Measurements from ENCODE around the gene SLC6A19.
"Not testable (repeated sequence)": the region's sequence is repeated elsewhere in the genome, so short reads cannot be mapped to it uniquely, and the experiment has no call there.

The SLC6A19 gene

GRCh38 chr5:1259806-1260480, 58.5 kb downstream of the SLC6A19 start:
- Histone ChIP-seq H3K27me3 (ENCODE audit: control insufficient read depth in 1 of 2, insufficient read depth in 2 of 2, low read length in 2 of 2) (no peaks in the 10 kb centered on the region), H3K4me3 (ENCODE audit: low read length in 2 of 2) (no peak overlapping the region), H3K9ac (ENCODE audit: low read length in 2 of 2) (no peak overlapping the region), H3K27ac (ENCODE audit: low read length) (no peak overlapping the region), H3K9me3 (ENCODE audit: control insufficient read depth in 2 of 2, low read length in 2 of 2) (peaks cover 5 to 32% of the 10 kb centered on the region in 2 donors), H3K36me3 (ENCODE audit: control insufficient read depth in 2 of 2, insufficient read depth in 2 of 2, low read length in 2 of 2) (no peaks in the 10 kb centered on the region), H3K4me1 (ENCODE audit: control insufficient read depth, insufficient read depth, low read length) (no peaks in the 10 kb centered on the region)

GRCh38 chr5:1261643-1262042, 60.2 kb downstream of the SLC6A19 start:
- no peaks in the 10 kb centered on the region for H3K36me3 ChIP-seq (ENCODE audit: control insufficient read depth in 2 of 2, insufficient read depth in 2 of 2, low read length in 2 of 2)
- no peak overlapping the region for H3K27ac ChIP-seq (ENCODE audit: low read length)
- no peak overlapping the region for H3K4me3 ChIP-seq (ENCODE audit: low read length in 2 of 2)
- no peaks in the 10 kb centered on the region for H3K27me3 ChIP-seq (ENCODE audit: control insufficient read depth in 1 of 2, insufficient read depth in 2 of 2, low read length in 2 of 2)
- H3K9me3 ChIP-seq (ENCODE audit: control insufficient read depth in 2 of 2, low read length in 2 of 2), result peaks cover 5 to 32% of the 10 kb centered on the region in 2 donors
- H3K9ac ChIP-seq (ENCODE audit: low read length in 2 of 2), result no peak overlapping the region
- H3K4me1 ChIP-seq (ENCODE audit: control insufficient read depth, insufficient read depth, low read length), result no peaks in the 10 kb centered on the region

- H3K27ac ChIP-seq (ENCODE audit: low read length), result no peak overlapping the region
- peaks cover 5 to 30% of the 10 kb centered on the region in 2 donors for H3K9me3 ChIP-seq (ENCODE audit: control insufficient read depth in 2 of 2, low read length in 2 of 2)
- no peaks in the 10 kb centered on the region for H3K36me3 ChIP-seq (ENCODE audit: control insufficient read depth in 2 of 2, insufficient read depth in 2 of 2, low read length in 2 of 2)
- H3K27me3 ChIP-seq (ENCODE audit: control insufficient read depth in 1 of 2, insufficient read depth in 2 of 2, low read length in 2 of 2), result no peaks in the 10 kb centered on the region
- H3K4me3 ChIP-seq (ENCODE audit: low read length in 2 of 2), result no peak overlapping the region
- H3K4me1 ChIP-seq (ENCODE audit: control insufficient read depth, insufficient read depth, low read length), result no peaks in the 10 kb centered on the region
- H3K9ac ChIP-seq (ENCODE audit: low read length in 2 of 2), result no peak overlapping the region
Observed at GRCh38 chr5:1262381-1262780, 61.0 kb downstream of the SLC6A19 start.

DNA sequence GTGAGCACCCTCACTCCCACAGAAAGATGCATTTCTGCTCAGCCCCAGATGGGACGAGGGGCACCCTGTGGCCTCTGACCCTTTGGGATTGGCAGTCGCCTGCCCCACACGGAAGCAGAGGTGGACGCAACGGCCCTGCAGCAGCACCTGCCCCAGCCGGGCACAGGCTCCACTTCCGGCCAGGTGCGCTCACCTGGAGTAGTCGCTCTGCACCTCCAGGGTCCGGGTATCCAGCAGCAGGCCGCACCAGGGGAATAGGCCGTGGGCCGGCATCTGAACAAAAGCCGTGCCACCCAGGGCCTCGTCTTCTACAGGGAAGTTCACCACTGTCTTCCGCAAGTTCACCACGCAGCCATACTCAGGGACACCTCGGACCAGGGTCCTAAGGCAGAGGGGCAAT, 62.8 kb downstream of the SLC6A19 start:
- Histone ChIP-seq H3K4me3 (ENCODE audit: low read length in 2 of 2) (no peak overlapping the region), H3K36me3 (ENCODE audit: control insufficient read depth in 2 of 2, insufficient read depth in 2 of 2, low read length in 2 of 2) (no peaks in the 10 kb centered on the region), H3K9me3 (ENCODE audit: control insufficient read depth in 2 of 2, low read length in 2 of 2) (peaks cover 5 to 29% of the 10 kb centered on the region in 2 donors), H3K27ac (ENCODE audit: low read length) (no peak overlapping the region), H3K9ac (ENCODE audit: low read length in 2 of 2) (no peak overlapping the region), H3K27me3 (ENCODE audit: control insufficient read depth in 1 of 2, insufficient read depth in 2 of 2, low read length in 2 of 2) (no peaks in the 10 kb centered on the region), H3K4me1 (ENCODE audit: control insufficient read depth, insufficient read depth, low read length) (no peaks in the 10 kb centered on the region)

DNA sequence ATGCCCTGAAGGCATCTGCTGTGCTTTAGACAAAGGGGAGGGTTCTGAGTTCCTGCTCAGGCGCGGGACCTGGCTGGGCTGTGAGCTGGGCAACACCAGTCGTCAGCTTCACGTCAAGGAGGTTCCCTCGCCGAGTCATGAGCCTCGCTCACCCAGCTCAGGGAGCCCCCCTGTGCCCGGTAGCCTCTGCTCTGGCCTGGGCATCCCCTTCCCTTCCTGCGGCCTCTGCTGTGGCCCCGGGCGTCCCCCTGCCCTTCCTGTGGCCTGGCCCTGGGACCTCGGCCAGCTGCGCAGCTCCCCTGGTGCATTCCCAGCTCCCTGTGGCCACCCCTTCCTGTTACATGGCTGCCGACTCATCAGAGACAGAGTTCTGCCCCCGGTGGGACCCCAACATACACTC, 63.6 kb downstream of the SLC6A19 start:
- Histone ChIP-seq H3K4me1 (ENCODE audit: control insufficient read depth, insufficient read depth, low read length) (no peaks in the 10 kb centered on the region), H3K27ac (ENCODE audit: low read length) (no peak overlapping the region), H3K9ac (ENCODE audit: low read length in 2 of 2) (no peak overlapping the region), H3K27me3 (ENCODE audit: control insufficient read depth in 1 of 2, insufficient read depth in 2 of 2, low read length in 2 of 2) (no peaks in the 10 kb centered on the region), H3K4me3 (ENCODE audit: low read length in 2 of 2) (no peak overlapping the region), H3K36me3 (ENCODE audit: control insufficient read depth in 2 of 2, insufficient read depth in 2 of 2, low read length in 2 of 2) (no peaks in the 10 kb centered on the region), H3K9me3 (ENCODE audit: control insufficient read depth in 2 of 2, low read length in 2 of 2) (peaks cover 5 to 27% of the 10 kb centered on the region in 2 donors)

- Histone ChIP-seq H3K9ac (ENCODE audit: low read length in 2 of 2) (no peak overlapping the region), H3K27me3 (ENCODE audit: control insufficient read depth in 1 of 2, insufficient read depth in 2 of 2, low read length in 2 of 2) (no peaks in the 10 kb centered on the region), H3K27ac (ENCODE audit: low read length) (no peak overlapping the region), H3K4me3 (ENCODE audit: low read length in 2 of 2) (no peak overlapping the region), H3K4me1 (ENCODE audit: control insufficient read depth, insufficient read depth, low read length) (no peaks in the 10 kb centered on the region), H3K9me3 (ENCODE audit: control insufficient read depth in 2 of 2, low read length in 2 of 2) (peaks cover 5 to 21% of the 10 kb centered on the region in 2 donors), H3K36me3 (ENCODE audit: control insufficient read depth in 2 of 2, insufficient read depth in 2 of 2, low read length in 2 of 2) (no peaks in the 10 kb centered on the region)
Observed at GRCh38 chr5:1265461-1266455, 64.4 kb downstream of the SLC6A19 start.

GRCh38 chr5:1266791-1267190, 65.4 kb downstream of the SLC6A19 start:
- no peaks in the 10 kb centered on the region for H3K27me3 ChIP-seq (ENCODE audit: control insufficient read depth in 1 of 2, insufficient read depth in 2 of 2, low read length in 2 of 2)
- H3K4me1 ChIP-seq (ENCODE audit: control insufficient read depth, insufficient read depth, low read length), result no peaks in the 10 kb centered on the region
- H3K9me3 ChIP-seq (ENCODE audit: control insufficient read depth in 2 of 2, low read length in 2 of 2), result peaks cover 3 to 12% of the 10 kb centered on the region in 2 donors
- no peak overlapping the region for H3K4me3 ChIP-seq (ENCODE audit: low read length in 2 of 2)
- no peak overlapping the region for H3K27ac ChIP-seq (ENCODE audit: low read length)
- no peak overlapping the region for H3K9ac ChIP-seq (ENCODE audit: low read length in 2 of 2)
- no peaks in the 10 kb centered on the region for H3K36me3 ChIP-seq (ENCODE audit: control insufficient read depth in 2 of 2, insufficient read depth in 2 of 2, low read length in 2 of 2)

DNA sequence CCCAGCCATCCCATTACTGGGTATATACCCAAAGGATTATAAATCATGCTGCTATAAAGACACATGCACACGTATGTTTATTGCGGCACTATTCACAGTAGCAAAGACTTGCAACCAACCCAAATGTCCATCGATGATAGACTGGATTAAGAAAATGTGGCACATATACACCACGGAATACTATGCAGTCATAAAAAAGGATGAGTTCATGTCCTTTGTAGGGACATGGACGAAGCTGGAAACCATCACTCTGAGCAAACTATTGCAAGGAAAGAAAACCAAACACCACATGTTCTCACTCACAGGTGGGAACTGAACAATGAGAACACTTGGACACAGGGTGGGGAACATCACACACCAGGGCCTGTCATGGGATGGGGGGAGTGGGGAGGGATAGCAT, 66.1 kb downstream of the SLC6A19 start:
- H3K4me3 ChIP-seq (ENCODE audit: low read length in 2 of 2); H3K9ac ChIP-seq (ENCODE audit: low read length in 2 of 2); H3K36me3 ChIP-seq (ENCODE audit: control insufficient read depth in 2 of 2, insufficient read depth in 2 of 2, low read length in 2 of 2): not testable (repeated sequence)

DNA sequence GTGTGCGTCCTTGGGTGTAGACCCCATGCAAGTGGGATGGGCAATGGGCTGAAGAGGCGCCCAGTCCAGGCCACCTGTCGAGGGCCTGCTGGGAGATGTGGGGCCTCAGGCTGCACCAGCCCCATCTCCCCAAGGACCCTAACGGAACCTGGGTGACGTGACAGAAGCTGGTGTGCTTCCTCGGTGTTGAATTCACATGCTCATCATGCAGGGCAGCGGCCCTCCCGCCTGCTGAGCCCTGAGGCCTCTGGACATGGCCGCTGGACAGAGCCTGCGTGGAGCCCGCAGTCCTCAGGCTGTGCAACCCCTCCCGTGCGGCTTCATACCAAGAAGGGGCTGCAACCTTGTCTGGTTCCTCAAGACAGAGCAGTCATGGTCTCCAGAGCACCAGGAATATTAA, 66.7 kb downstream of the SLC6A19 start:
- no peaks in the 10 kb centered on the region for H3K27me3 ChIP-seq (ENCODE audit: control insufficient read depth in 1 of 2, insufficient read depth in 2 of 2, low read length in 2 of 2)
- H3K36me3 ChIP-seq (ENCODE audit: control insufficient read depth in 2 of 2, insufficient read depth in 2 of 2, low read length in 2 of 2), result no peaks in the 10 kb centered on the region
- no peaks in the 10 kb centered on the region for H3K4me1 ChIP-seq (ENCODE audit: control insufficient read depth, insufficient read depth, low read length)
- H3K9me3 ChIP-seq (ENCODE audit: control insufficient read depth in 2 of 2, low read length in 2 of 2), result peaks cover 0 to 4% of the 10 kb centered on the region in 2 donors
- no peak overlapping the region for H3K27ac ChIP-seq (ENCODE audit: low read length)
- H3K9ac ChIP-seq (ENCODE audit: low read length in 2 of 2), result no peak overlapping the region
- H3K4me3 ChIP-seq (ENCODE audit: low read length in 2 of 2), result no peak overlapping the region

More for the DNA sequence above, 66.1 kb downstream of the SLC6A19 start:
- H3K4me1 ChIP-seq (ENCODE audit: control insufficient read depth, insufficient read depth, low read length); H3K27me3 ChIP-seq (ENCODE audit: control insufficient read depth in 1 of 2, insufficient read depth in 2 of 2, low read length in 2 of 2); H3K9me3 ChIP-seq (ENCODE audit: control insufficient read depth in 2 of 2, low read length in 2 of 2); H3K27ac ChIP-seq (ENCODE audit: low read length): not testable (repeated sequence)

DNA sequence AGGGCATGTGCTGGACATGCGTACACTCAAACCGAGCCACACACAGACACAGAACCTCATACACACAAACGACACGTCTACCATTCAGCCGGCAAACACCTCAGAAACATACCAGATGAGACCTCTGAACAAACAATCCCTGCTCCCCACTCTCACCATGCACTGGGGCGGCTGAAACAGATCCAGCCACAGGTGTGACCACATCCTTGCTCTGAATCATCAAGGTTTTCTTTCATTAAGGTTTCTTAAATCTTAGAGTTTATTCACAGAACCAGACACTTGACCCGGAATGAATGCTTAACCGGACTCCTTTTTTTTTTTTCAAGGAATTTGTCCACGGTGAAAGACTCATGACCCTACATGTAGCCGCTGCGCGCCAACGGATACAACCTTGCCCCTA, 67.3 kb downstream of the SLC6A19 start:
- no peak overlapping the region for H3K9ac ChIP-seq (ENCODE audit: low read length in 2 of 2)

More for the DNA sequence above, 67.3 kb downstream of the SLC6A19 start:
- no peaks in the 10 kb centered on the region for H3K36me3 ChIP-seq (ENCODE audit: control insufficient read depth in 2 of 2, insufficient read depth in 2 of 2, low read length in 2 of 2)
- H3K27me3 ChIP-seq (ENCODE audit: control insufficient read depth in 1 of 2, insufficient read depth in 2 of 2, low read length in 2 of 2), result no peaks in the 10 kb centered on the region
- peaks cover 0 to 2% of the 10 kb centered on the region in 2 donors for H3K9me3 ChIP-seq (ENCODE audit: control insufficient read depth in 2 of 2, low read length in 2 of 2)
- H3K27ac ChIP-seq (ENCODE audit: low read length), result no peak overlapping the region
- H3K4me3 ChIP-seq (ENCODE audit: low read length in 2 of 2), result no peak overlapping the region
- no peaks in the 10 kb centered on the region for H3K4me1 ChIP-seq (ENCODE audit: control insufficient read depth, insufficient read depth, low read length)
